GM12891 (cell line): ENCODE results near the gene HOXB3. TPM values are rescaled to one million over a fixed set of nuclear protein-coding genes. Genes with fewer than 3 reads are reported as not detected.

Experiments used
- DNase-seq: peaks from one replicate; pipeline ENCODE4 v3.0.0; 2011; ENCODE audit warnings: low spot score; ENCODE audit not compliant: insufficient read length
- FAIRE-seq: peaks from 2 replicates; lab custom pipeline; 2011; peaks lifted over from hg19 to GRCh38; lab: Jason Lieb, UNC
- PAX5 ChIP-seq: IDR thresholded peaks from 2 replicates; pipeline ENCODE4 v1.6.1; 2011; ENCODE audit warnings: low read length, moderate library complexity, mild to moderate bottlenecking; ENCODE audit not compliant: insufficient read depth, severe bottlenecking
- POLR2A ChIP-seq: IDR thresholded peaks from 2 replicates; pipeline ENCODE4 v1.6.1; 2011; ENCODE audit warnings: low read depth, low read length, control low read depth
- POLR2AphosphoS5 ChIP-seq: IDR thresholded peaks from 2 replicates; pipeline ENCODE4 v1.6.1; 2011; ENCODE audit warnings: low read depth, low read length, control low read depth
- POU2F2 ChIP-seq: IDR thresholded peaks from 2 replicates; pipeline ENCODE4 v1.6.1; 2011; ENCODE audit warnings: low read depth, mild to moderate bottlenecking, control low read depth, low read length, moderate library complexity
- SPI1 ChIP-seq: IDR thresholded peaks from 2 replicates; pipeline ENCODE4 v1.6.1; 2011; ENCODE audit warnings: low read depth, low read length, control low read depth
- TAF1 ChIP-seq: IDR thresholded peaks from 2 replicates; pipeline ENCODE4 v1.6.1; 2011; ENCODE audit warnings: low read depth, low read length, control low read depth
- polyA plus RNA-seq: library from polyadenylated mRNA; unstranded; fragments of >200 nt; gene quantifications from one replicate; pipeline ENCODE4 v1.2.1, GENCODE V29; 2012; ENCODE audit warnings: low read depth, missing spikeins, inconsistent platforms; ENCODE audit not compliant: missing spikeins

The HOXB3 gene
- 6.2 TPM for polyA plus RNA-seq

DNA sequence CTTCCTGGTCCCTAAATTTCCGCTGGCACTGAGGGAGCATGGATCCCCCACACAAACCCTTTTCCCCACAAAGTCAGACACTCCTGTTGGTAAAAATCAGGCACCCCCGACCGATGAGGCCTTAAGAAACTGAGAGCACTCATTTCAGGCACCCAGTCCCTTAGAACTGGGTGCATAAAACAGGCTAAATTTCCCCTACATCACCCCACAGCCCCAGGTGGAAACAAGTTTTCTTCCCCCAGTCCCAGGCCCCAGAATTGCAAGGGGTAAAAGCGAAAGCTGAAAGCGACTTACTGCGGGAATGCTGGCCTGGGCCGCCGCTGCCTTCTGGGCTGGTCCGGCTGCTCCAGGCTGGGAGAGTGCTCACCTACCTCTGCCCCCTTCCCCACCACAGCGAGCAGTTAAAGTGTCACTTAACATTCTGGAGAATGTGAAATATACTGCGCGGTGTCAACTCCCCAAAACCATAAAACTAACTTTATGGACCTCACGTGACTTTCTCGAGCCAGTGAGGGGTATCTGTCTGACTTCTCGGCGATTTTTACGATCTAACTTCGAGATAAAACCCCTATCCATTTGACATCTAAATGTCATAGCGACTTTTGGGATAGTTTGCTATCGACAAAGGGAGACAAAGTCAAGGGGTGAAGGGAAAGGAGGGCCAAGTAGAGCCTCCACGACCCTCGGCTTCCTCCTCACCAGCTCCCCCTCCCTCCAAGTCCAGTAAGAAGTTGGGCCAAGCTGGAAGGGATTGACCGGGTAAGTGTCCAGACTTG, at the start of gene HOXB3:
HOXB3 (minus strand) TSS at position 411 of the 776 bp plus-strand sequence. CDS start 37,767 bp downstream, outside the sequence.
- peak; percentile 9 for FAIRE-seq
- no peak for DNase-seq
- no peak for TF ChIP-seq TAF1
- no peak for TF ChIP-seq POU2F2
- TF ChIP-seq SPI1 = no peak

DNA sequence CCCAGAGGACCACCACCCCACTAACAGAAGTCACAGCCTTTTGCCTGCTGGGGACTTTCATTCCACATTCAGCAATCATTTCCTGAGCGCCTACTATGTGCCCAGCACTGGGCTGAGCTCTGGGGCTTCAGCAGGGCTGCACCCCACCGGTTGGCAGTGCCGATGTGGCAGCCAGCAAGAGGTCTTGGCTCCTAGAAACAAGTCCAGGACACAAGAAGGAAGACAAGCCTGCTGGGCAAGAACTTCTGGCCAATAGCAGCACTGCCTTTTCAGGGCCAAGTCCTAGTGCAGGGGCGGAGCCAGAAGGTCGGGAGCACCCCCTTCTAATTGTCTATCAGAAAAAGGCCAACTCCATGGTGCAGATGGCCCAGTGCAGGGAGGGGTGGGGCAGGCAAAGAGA, 49.1 kb upstream of the HOXB3 start:
- no peak for TF ChIP-seq POLR2AphosphoS5
- TF ChIP-seq PAX5 = no peak
- no peak for TF ChIP-seq POLR2A
- TF ChIP-seq SPI1 = no peak
- TF ChIP-seq TAF1 = no peak
- no peak for TF ChIP-seq POU2F2
- DNase-seq (no peak), FAIRE-seq (no peak)

DNA sequence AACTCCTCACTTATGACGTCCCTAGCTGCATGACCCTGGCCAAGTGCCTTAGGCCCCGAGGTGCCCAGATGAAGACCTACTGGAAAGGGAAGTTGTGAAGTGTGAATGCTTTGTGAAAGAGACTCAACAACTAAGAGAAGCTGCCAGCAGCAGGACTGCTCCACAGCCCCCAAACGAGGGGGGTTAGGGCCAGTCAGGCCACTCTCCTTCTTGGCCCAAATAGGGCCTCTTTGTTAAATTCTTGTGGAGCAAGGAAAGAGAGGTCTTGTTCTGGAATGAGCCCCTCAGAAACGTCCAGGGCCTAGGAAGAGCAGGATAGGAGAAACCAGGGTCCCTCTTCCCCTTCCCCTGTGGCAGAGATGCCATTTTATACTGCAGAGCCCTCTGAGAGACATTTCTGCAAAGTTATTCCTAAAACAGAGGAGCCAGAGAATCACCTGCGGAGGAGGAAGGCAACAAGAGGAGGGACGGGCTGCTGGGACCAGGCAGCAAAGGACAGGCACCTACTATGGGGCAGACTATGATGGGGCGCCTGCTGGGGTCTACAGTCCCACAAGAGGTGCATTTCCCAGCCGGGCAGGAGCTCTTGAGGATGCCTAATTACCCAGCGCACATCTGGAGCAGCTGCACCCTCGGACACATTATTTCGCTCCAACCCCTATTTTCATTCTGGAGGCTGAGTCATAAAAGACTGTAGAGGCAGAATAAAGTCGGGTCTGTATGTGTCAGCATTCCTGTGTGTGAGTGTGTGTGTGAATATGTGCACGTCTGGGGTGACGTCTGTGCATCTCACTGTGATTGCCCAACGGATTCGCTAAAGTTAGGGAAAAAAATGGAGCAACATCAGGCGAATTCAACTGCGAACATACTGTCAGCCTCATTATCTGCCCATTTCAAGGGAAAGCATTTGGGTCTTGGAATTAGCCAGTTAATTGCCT, 47.6 kb upstream of the HOXB3 start:
- no peak for TF ChIP-seq POLR2A
- FAIRE-seq (no peak), DNase-seq (no peak)

DNA sequence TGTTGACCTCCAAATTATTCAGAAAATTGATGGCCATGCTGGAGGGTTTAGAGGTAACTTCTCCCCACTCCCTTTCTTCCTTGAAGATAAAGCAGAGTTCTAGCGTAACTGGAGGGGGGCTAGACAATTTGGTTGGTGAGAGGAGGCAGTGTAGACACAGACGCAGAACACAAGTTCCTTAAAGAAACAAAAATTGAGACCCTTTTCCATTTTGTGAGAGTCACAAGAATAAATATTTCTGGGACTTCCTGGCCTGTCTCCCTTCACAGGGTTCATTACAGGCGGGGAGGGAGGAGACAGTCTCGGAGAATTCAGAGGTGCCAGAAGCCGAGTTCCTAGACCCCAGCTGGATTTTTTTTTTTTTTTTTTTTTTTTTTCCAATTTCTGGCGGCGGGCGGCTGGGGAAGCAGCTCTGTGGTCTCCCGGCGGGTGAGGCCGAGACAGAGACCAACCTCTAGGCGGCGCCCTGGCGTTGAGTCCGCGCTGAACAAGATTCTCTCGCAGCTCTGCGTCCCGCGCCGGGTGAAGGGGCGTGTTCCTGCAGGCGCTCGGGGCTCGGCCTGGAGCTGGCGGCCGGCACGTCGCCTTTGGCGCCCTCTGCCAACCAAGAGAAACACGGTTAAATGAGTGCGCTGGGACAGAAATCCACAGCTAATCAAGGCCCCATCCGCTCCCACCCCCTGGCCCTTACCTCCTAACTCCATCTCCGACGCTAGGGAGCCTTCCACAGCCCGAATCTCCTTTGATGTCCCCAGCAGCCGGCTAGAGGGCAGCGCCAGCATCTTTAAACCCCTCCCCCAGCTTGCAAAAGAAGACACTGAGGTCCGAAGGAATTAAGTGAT, 46.4 kb upstream of the HOXB3 start:
- DNase-seq (peak; percentile 83), FAIRE-seq (peak; percentile 5)
- TF ChIP-seq POLR2A (no peak), PAX5 (no peak), SPI1 (no peak), TAF1 (no peak), POU2F2 (no peak), POLR2AphosphoS5 (no peak)

DNA sequence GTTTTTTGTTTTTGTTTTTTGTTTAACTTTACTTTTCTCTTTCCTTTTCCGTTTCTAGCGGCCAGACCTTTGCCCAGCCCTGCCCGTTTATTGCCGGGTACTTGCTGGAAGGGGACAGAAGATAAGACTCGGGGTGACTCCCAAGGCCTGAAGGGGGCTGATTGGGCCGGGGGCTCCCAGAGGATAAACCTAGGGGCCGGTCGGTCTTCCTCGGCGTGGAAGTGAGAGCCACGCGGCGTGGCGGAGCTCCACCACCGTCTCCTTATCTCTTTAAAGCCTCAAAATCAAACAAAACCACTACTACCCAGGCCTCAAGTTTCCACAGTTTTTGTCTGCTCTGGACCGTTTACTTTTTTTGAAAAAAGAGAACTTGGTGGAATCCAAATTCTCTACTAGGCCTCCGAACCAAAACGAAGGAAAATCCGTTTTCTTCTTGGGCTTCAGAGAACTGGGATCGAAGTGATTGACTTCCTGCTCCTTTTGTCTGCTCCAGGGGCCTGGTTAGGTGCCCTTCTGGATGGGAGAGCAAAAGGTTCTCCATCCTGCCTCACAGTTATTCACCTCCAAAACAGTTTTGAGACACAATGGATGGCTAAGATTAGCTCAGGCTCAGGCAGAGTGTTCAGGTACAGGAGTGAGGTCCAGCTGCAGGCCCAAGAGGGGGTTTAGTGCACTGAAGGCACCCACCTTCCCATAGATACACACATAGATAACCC, 44.6 kb upstream of the HOXB3 start:
- FAIRE-seq = no peak
- DNase-seq = no peak
- TF ChIP-seq POLR2AphosphoS5 (no peak), POU2F2 (no peak), PAX5 (no peak), TAF1 (no peak), SPI1 (no peak), POLR2A (no peak)

DNA sequence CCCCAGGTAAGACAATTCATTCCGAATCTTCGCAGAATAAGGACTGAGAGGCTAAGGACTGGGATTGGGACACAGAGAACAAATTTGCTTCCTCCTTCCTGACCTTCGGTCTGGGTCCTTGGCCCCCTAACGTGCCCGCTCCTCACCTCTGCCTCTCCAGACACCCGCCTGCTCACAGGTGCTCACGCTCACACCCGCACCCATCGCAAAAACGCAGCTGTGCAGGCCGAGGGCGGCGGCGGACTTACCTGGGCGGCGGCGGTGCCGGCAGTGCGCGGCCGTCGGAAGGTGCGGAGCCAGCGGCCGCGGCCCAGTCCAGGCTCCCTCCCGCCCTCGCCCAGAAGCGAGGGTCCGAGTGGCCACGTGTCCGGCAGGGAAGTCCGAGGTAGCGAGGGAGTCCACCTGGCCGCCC, 43.2 kb upstream of the HOXB3 start:
- FAIRE-seq (no peak), DNase-seq (no peak)
- TF ChIP-seq TAF1 (no peak), POLR2A (no peak), POU2F2 (no peak), PAX5 (no peak), SPI1 (no peak), POLR2AphosphoS5 (no peak)

DNA sequence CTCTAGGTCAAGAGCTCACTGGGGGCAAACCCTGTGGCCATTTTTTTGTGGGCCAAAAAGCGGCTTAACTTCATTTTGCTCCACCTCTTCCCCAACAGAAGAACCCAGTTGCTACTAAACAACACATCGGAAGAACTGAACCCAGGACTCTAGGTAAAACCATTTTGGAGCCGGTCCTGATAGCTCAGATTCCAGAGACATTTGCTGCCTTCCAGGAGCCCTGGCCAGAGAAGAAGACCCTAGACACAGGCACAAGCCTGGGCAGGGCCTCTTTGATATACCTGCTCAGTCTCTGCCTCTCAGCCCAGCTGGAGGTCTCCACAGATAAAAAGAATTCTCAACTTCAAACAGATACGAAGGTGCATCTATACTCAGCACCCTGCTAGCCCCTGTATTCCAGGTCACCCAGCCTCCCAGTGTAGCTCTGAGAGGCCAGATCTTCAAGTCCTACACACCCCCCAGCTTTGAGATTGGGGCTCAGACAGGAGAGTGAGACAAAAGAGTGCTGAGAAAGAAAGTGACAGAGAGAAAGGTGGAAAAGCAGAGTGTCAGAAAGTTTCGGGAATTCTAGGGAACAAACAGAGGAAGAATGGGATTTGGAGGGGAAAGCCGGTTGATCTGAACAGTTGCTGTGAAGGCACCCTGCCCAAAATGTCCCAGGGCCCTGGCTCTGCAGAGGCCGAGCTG, 42.7 kb upstream of the HOXB3 start:
- peak; percentile 9 for FAIRE-seq
- no peak for DNase-seq
- TF ChIP-seq POLR2A (no peak), POLR2AphosphoS5 (no peak), TAF1 (no peak), PAX5 (no peak), POU2F2 (no peak), SPI1 (no peak)
